Thymus (tissue), 11 donors: ENCODE measurements around the gene NLGN2. TPM values are rescaled to one million over a fixed set of nuclear protein-coding genes. Genes with fewer than 3 reads are reported as not detected.

Experiments used
- DNase-seq, 9 donors: peaks; one replicate each; pipeline ENCODE4 v3.0.0-alpha.2; 2013; ENCODE audit warnings: low spot score in 9 of 9, low read depth in 6 of 9, missing footprints in 1 of 9
- H3K27ac ChIP-seq, 2 donors: one replicate each; pipeline ENCODE4 v1.5.1; 2013; ENCODE audit warnings: control low read depth in 1 of 2, low read depth in 1 of 2, low read length in 1 of 2, mild to moderate bottlenecking in 1 of 2, moderate library complexity in 1 of 2
- H3K27me3 ChIP-seq, 2 donors: one replicate each; pipeline ENCODE4 v1.5.1; 2013; ENCODE audit warnings: low read length in 1 of 2; ENCODE audit not compliant: control insufficient read depth in 2 of 2, insufficient read depth in 1 of 2
- H3K36me3 ChIP-seq, 2 donors: one replicate each; pipeline ENCODE4 v1.5.1; 2013; ENCODE audit warnings: low read length in 1 of 2, mild to moderate bottlenecking in 1 of 2, moderate library complexity in 1 of 2; ENCODE audit not compliant: control insufficient read depth in 2 of 2, insufficient read depth in 2 of 2
- H3K4me1 ChIP-seq, 2 donors: one replicate each; pipeline ENCODE4 v1.5.1; 2013; ENCODE audit warnings: low read length in 2 of 2; ENCODE audit not compliant: control insufficient read depth in 2 of 2, insufficient read depth in 2 of 2
- H3K4me3 ChIP-seq, 2 donors: one replicate each; pipeline ENCODE4 v1.5.1; 2013; ENCODE audit warnings: low read length in 2 of 2, control low read depth in 1 of 2, mild to moderate bottlenecking in 1 of 2
- H3K9me3 ChIP-seq, 2 donors: one replicate each; pipeline ENCODE4 v1.5.1; 2013; ENCODE audit warnings: low read length in 1 of 2, mild to moderate bottlenecking in 1 of 2; ENCODE audit not compliant: control insufficient read depth in 2 of 2, insufficient read depth in 1 of 2
- WGBS: extraction: QIAGEN DNeasy Blood & Tissue Kit; methylation state at CpG from one replicate; pipeline ENCODE4 v1.1.7; 2013; 5-methylcytosine and 5-hydroxymethylcytosine counted together
- polyA plus RNA-seq: library from polyadenylated mRNA; stranded (reverse); fragments of 200-250 nt; gene quantifications from one replicate; pipeline ENCODE4 v1.2.3, GENCODE V29; 2013
- total RNA-seq: library from RNA; stranded (reverse); fragments of 120-200 nt; gene quantifications from one replicate; pipeline ENCODE4 v1.2.4, GENCODE V29; 2013
- donor health status: healthy.

Gene NLGN2
- total and polyA plus RNA-seq, 2 donors, result 0.38 to 5.6 TPM

- H3K36me3 ChIP-seq, result no peaks in the 10 kb centered on the region
Measured at GRCh38 chr17:7417056-7417655, 9.5 kb downstream of the NLGN2 start.

GRCh38 chr17:7418472-7419152 is 11.0 kb downstream of the NLGN2 start:
- no peaks in the 10 kb centered on the region for H3K36me3 ChIP-seq
- H3K27me3 ChIP-seq, result peaks cover 0 to 4% of the 10 kb centered on the region in 2 donors
- H3K9me3 ChIP-seq, result peaks cover 0 to 1% of the 10 kb centered on the region in 2 donors
- 86% methylated on average over 18 of the region's 18 CpGs for WGBS
- no peak overlapping the region for H3K27ac ChIP-seq
- no peak overlapping the region for H3K4me3 ChIP-seq
- DNase-seq, result no peak
- no peaks in the 10 kb centered on the region for H3K4me1 ChIP-seq

More at GRCh38 chr17:7417056-7417655, 9.5 kb downstream of the NLGN2 start:
- Histone ChIP-seq H3K9me3 (peaks cover 0 to 1% of the 10 kb centered on the region in 2 donors), H3K4me3 (no peak overlapping the region), H3K27ac (no peak overlapping the region), H3K27me3 (peaks cover 0 to 5% of the 10 kb centered on the region in 2 donors), H3K4me1 (no peaks in the 10 kb centered on the region)
- WGBS, result 98% methylated on average over 54 of the region's 54 CpGs
- DNase-seq, result no peak

- H3K4me3 ChIP-seq, result no peak within 1 kb of the TSS
- H3K27ac ChIP-seq, result no peak within 1 kb of the TSS
- H3K36me3 ChIP-seq, result no peaks in the 10 kb centered on the region
- H3K27me3 ChIP-seq, result peaks cover 0 to 4% of the 10 kb centered on the region in 2 donors
- peaks cover 0 to 1% of the 10 kb centered on the region in 2 donors for H3K9me3 ChIP-seq
- DNase-seq, result no peak
- whole genome bisulfite sequencing, result 95% methylated on average over 17 of the region's 17 CpGs
- H3K4me1 ChIP-seq, result no peaks in the 10 kb centered on the region
Measured at GRCh38 chr17:7419819-7420610, 12.4 kb downstream of the NLGN2 start, which contains the start of gene SPEM1. TSS of gene SPEM1 (plus strand) at chr17:7420324. CDS start at chr17:7420385, 61 bp downstream.

GRCh38 chr17:7421186-7421585 is 13.5 kb downstream of the NLGN2 start:
- Histone ChIP-seq H3K27ac (no peak overlapping the region), H3K27me3 (peaks cover 0 to 3% of the 10 kb centered on the region in 2 donors), H3K36me3 (no peaks in the 10 kb centered on the region), H3K4me1 (no peaks in the 10 kb centered on the region), H3K9me3 (no peaks in the 10 kb centered on the region), H3K4me3 (no peak overlapping the region)
- 97% methylated on average over 16 of the region's 16 CpGs for WGBS
- DNase-seq, result no peak

- Histone ChIP-seq H3K27ac (no peak overlapping the region), H3K9me3 (no peaks in the 10 kb centered on the region), H3K27me3 (peaks cover 0 to 3% of the 10 kb centered on the region in 2 donors), H3K4me3 (no peak overlapping the region), H3K4me1 (no peaks in the 10 kb centered on the region), H3K36me3 (no peaks in the 10 kb centered on the region)
- WGBS, result 92% methylated on average over 4 of the region's 4 CpGs
- DNase-seq, result no peak
Measured at GRCh38 chr17:7423679-7424078, 16.0 kb downstream of the NLGN2 start.

- no peaks in the 10 kb centered on the region for H3K36me3 ChIP-seq
- peaks cover 0 to 6% of the 10 kb centered on the region in 2 donors for H3K27me3 ChIP-seq
- 88% methylated on average over 7 of the region's 7 CpGs for WGBS
- no peak within 1 kb of the TSS for H3K27ac ChIP-seq
- DNase-seq, result no peak
- no peak within 1 kb of the TSS for H3K4me3 ChIP-seq
- no peaks in the 10 kb centered on the region for H3K9me3 ChIP-seq
- no peaks in the 10 kb centered on the region for H3K4me1 ChIP-seq
Measured at GRCh38 chr17:7425316-7425715, 17.7 kb downstream of the NLGN2 start, which contains the start of gene SPEM2. TSS of gene SPEM2 (plus strand) at chr17:7425616. CDS start at chr17:7425689, 73 bp downstream.

- H3K36me3 ChIP-seq, result no peaks in the 10 kb centered on the region
- no peak for DNase-seq
- 91% methylated on average over 8 of the region's 8 CpGs for WGBS
- H3K27me3 ChIP-seq, result peaks cover 0 to 6% of the 10 kb centered on the region in 2 donors
- no peaks in the 10 kb centered on the region for H3K9me3 ChIP-seq
- H3K27ac ChIP-seq, result no peak overlapping the region
- no peak overlapping the region for H3K4me3 ChIP-seq
- H3K4me1 ChIP-seq, result no peaks in the 10 kb centered on the region
Measured at GRCh38 chr17:7425756-7426155, 18.1 kb downstream of the NLGN2 start.

GRCh38 chr17:7426203-7426863 is 18.7 kb downstream of the NLGN2 start:
- 96% methylated on average over 33 of the region's 33 CpGs for WGBS

More at GRCh38 chr17:7426203-7426863, 18.7 kb downstream of the NLGN2 start:
- no peaks in the 10 kb centered on the region for H3K9me3 ChIP-seq
- H3K36me3 ChIP-seq, result no peaks in the 10 kb centered on the region
- peaks cover 0 to 6% of the 10 kb centered on the region in 2 donors for H3K27me3 ChIP-seq
- DNase-seq, result no peak
- H3K4me1 ChIP-seq, result no peaks in the 10 kb centered on the region
- H3K27ac ChIP-seq, result no peak overlapping the region
- no peak overlapping the region for H3K4me3 ChIP-seq
